ENCODE data around the gene AEBP1.

- no peak for TF ChIP-seq CTCF (IDR thresholded peaks at IDR 0.05)
- TF ChIP-seq POLR2A (IDR thresholded peaks at IDR 0.05): no peak
- TF ChIP-seq POLR2AphosphoS5 (IDR thresholded peaks at IDR 0.05): no peak
These were observed 6.8 kb upstream of the AEBP1 start for GRCh38 chr7:44097064-44097932.
